K562 (cell line): ENCODE data around the gene SLC6A6. TPM values are rescaled to one million over a fixed set of nuclear protein-coding genes. Genes with fewer than 3 reads are reported as not detected.

ENCODE experiments used
- ATF3 ChIP-seq, 2 experiments: fragments of 450-650 bp in 1 of 2; sonication (generic) in 1 of 2; formaldehyde crosslinking in 1 of 2; IDR thresholded peaks in 1 of 2; conservative IDR thresholded peaks in 1 of 2; 2 replicates each; pipeline versions ENCODE4 v1.6.1 to v1.8.1; 2016 to 2023; ENCODE audit warnings: mild to moderate bottlenecking in 2 of 2, moderate library complexity in 2 of 2, inconsistent platforms in 1 of 2, missing genetic modification reagents in 1 of 2
- BCOR ChIP-seq: fragments of 450-650 bp; IDR thresholded peaks from 2 replicates; pipeline ENCODE4 v1.6.1; 2016
- FOXA3 ChIP-seq, 2 experiments: fragments of 450-650 bp in 1 of 2; sonication (generic) in 1 of 2; formaldehyde crosslinking; IDR thresholded peaks in 1 of 2; conservative IDR thresholded peaks in 1 of 2; 2 replicates each; pipeline versions ENCODE4 v1.4.0 to v1.8.0; 2020 to 2022; ENCODE audit warnings: mild to moderate bottlenecking in 2 of 2, missing genetic modification reagents in 1 of 2
- KDM1A ChIP-seq, 2 experiments: fragments of 450-650 bp; IDR thresholded peaks; 2 replicates each; pipeline ENCODE4 v1.6.1; 2016; ENCODE audit warnings: mild to moderate bottlenecking in 2 of 2
- LEF1 ChIP-seq: fragments of 450-650 bp; IDR thresholded peaks from 2 replicates; pipeline ENCODE4 v1.6.1; 2016; ENCODE audit warnings: mild to moderate bottlenecking
- SIRT6 ChIP-seq: IDR thresholded peaks from one replicate; pipeline ENCODE4 v1.6.1; 2012; ENCODE audit warnings: low read depth, mild to moderate bottlenecking, control low read depth, inconsistent platforms, low read length, moderate library complexity
- polyA plus RNA-seq, 8 experiments: library from polyadenylated mRNA; depleted of rRNA in 4 of 8; stranded (reverse) in 5 of 8; unstranded in 3 of 8; fragments of >200 nt; fragmentation: Nextera tagmentation in 2 of 8; fragmentation: Illumina TruSeq in 1 of 8; extraction: Ambion mirVana in 2 of 8; extraction: Trizol in 1 of 8; gene quantifications; 2 replicates each; pipeline versions ENCODE4 v1.2.1 to v1.2.3, GENCODE V29; 2011 to 2014; ENCODE audit warnings: inconsistent platforms in 1 of 8, missing spikeins in 1 of 8
- total RNA-seq, 7 experiments: library from RNA; depleted of rRNA in 6 of 7; stranded (reverse); fragments of >200 nt in 6 of 7; fragmentation: Illumina TruSeq in 2 of 7; extraction: Trizol in 2 of 7; gene quantifications; 2 replicates each; pipeline versions ENCODE4 v1.2.1 to v1.2.3, GENCODE V29; 2011 to 2021; ENCODE audit warnings: low replicate concordance in 1 of 7
- TF ChIP-seq, protein P1 (sequence below), 2 experiments: fragments of 450-650 bp; IDR thresholded peaks; 2 replicates each; pipeline ENCODE4 v1.6.1; 2018; ENCODE audit warnings: mild to moderate bottlenecking in 2 of 2, low read depth in 1 of 2; ENCODE audit not compliant: partially characterized antibody in 2 of 2
- TF ChIP-seq, protein P2 (sequence below), 2 experiments: fragments of 450-650 bp; IDR thresholded peaks; 2 replicates each; pipeline ENCODE4 v1.6.1; 2016; ENCODE audit warnings: mild to moderate bottlenecking in 2 of 2, borderline replicate concordance in 1 of 2, low read depth in 1 of 2, moderate library complexity in 1 of 2
- TF ChIP-seq, protein P3 (sequence below), 2 experiments: IDR thresholded peaks in 1 of 2; conservative IDR thresholded peaks in 1 of 2; 2 replicates each; pipeline ENCODE4 v1.6.1; 2016; ENCODE audit warnings: low read depth in 2 of 2, mild to moderate bottlenecking in 1 of 2, missing compliant biosample characterization in 1 of 2, missing genetic modification characterization in 1 of 2, moderate library complexity in 1 of 2

SLC6A6 gene
- total and polyA plus RNA-seq, 9 of the 15 experiments (the other 6 are each of a cell fraction or from before 2014, with no cell fraction given): 12.3 to 203 (median 93.2) TPM

DNA sequence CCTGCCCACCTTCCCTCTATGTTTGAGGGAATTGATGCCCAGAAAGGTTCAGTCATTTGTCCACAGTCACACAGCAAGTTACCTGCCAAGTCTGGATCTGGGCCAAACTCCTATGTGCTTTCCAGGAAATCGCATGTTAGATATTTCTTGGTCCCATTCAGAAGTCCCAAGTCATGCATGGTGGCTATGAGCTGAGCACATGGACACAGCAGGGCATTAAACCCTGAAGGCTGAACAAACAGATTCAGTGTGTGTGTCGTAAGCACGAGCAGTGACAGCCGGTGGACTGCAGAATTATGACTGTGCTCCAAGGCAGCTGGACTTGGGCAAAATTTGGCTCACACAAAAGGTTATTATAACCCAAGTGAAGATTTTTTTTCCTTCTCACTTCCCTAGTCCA is 11.4 kb upstream of the SLC6A6 start (continued):
- TF ChIP-seq ATF3 (IDR thresholded peaks at IDR 0.05): peak; percentile 21; the same call in 1 of the 2 replicates
- peak; percentile 69; the same call in 1 of the 2 replicates for TF ChIP-seq ATF3 (CRISPR knock-in tag; conservative IDR thresholded peaks at IDR 0.05)
- no peak for TF ChIP-seq SIRT6
- TF ChIP-seq BCOR: peak; percentile 95
- TF ChIP-seq, protein P1, sequence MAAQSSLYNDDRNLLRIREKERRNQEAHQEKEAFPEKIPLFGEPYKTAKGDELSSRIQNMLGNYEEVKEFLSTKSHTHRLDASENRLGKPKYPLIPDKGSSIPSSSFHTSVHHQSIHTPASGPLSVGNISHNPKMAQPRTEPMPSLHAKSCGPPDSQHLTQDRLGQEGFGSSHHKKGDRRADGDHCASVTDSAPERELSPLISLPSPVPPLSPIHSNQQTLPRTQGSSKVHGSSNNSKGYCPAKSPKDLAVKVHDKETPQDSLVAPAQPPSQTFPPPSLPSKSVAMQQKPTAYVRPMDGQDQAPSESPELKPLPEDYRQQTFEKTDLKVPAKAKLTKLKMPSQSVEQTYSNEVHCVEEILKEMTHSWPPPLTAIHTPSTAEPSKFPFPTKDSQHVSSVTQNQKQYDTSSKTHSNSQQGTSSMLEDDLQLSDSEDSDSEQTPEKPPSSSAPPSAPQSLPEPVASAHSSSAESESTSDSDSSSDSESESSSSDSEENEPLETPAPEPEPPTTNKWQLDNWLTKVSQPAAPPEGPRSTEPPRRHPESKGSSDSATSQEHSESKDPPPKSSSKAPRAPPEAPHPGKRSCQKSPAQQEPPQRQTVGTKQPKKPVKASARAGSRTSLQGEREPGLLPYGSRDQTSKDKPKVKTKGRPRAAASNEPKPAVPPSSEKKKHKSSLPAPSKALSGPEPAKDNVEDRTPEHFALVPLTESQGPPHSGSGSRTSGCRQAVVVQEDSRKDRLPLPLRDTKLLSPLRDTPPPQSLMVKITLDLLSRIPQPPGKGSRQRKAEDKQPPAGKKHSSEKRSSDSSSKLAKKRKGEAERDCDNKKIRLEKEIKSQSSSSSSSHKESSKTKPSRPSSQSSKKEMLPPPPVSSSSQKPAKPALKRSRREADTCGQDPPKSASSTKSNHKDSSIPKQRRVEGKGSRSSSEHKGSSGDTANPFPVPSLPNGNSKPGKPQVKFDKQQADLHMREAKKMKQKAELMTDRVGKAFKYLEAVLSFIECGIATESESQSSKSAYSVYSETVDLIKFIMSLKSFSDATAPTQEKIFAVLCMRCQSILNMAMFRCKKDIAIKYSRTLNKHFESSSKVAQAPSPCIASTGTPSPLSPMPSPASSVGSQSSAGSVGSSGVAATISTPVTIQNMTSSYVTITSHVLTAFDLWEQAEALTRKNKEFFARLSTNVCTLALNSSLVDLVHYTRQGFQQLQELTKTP (IDR thresholded peaks at IDR 0.05; ENCODE audit: low read depth in 1 of 2, partially characterized antibody in 2 of 2): peak in 1 of 2 experiments; percentile 48
- TF ChIP-seq, protein P2, sequence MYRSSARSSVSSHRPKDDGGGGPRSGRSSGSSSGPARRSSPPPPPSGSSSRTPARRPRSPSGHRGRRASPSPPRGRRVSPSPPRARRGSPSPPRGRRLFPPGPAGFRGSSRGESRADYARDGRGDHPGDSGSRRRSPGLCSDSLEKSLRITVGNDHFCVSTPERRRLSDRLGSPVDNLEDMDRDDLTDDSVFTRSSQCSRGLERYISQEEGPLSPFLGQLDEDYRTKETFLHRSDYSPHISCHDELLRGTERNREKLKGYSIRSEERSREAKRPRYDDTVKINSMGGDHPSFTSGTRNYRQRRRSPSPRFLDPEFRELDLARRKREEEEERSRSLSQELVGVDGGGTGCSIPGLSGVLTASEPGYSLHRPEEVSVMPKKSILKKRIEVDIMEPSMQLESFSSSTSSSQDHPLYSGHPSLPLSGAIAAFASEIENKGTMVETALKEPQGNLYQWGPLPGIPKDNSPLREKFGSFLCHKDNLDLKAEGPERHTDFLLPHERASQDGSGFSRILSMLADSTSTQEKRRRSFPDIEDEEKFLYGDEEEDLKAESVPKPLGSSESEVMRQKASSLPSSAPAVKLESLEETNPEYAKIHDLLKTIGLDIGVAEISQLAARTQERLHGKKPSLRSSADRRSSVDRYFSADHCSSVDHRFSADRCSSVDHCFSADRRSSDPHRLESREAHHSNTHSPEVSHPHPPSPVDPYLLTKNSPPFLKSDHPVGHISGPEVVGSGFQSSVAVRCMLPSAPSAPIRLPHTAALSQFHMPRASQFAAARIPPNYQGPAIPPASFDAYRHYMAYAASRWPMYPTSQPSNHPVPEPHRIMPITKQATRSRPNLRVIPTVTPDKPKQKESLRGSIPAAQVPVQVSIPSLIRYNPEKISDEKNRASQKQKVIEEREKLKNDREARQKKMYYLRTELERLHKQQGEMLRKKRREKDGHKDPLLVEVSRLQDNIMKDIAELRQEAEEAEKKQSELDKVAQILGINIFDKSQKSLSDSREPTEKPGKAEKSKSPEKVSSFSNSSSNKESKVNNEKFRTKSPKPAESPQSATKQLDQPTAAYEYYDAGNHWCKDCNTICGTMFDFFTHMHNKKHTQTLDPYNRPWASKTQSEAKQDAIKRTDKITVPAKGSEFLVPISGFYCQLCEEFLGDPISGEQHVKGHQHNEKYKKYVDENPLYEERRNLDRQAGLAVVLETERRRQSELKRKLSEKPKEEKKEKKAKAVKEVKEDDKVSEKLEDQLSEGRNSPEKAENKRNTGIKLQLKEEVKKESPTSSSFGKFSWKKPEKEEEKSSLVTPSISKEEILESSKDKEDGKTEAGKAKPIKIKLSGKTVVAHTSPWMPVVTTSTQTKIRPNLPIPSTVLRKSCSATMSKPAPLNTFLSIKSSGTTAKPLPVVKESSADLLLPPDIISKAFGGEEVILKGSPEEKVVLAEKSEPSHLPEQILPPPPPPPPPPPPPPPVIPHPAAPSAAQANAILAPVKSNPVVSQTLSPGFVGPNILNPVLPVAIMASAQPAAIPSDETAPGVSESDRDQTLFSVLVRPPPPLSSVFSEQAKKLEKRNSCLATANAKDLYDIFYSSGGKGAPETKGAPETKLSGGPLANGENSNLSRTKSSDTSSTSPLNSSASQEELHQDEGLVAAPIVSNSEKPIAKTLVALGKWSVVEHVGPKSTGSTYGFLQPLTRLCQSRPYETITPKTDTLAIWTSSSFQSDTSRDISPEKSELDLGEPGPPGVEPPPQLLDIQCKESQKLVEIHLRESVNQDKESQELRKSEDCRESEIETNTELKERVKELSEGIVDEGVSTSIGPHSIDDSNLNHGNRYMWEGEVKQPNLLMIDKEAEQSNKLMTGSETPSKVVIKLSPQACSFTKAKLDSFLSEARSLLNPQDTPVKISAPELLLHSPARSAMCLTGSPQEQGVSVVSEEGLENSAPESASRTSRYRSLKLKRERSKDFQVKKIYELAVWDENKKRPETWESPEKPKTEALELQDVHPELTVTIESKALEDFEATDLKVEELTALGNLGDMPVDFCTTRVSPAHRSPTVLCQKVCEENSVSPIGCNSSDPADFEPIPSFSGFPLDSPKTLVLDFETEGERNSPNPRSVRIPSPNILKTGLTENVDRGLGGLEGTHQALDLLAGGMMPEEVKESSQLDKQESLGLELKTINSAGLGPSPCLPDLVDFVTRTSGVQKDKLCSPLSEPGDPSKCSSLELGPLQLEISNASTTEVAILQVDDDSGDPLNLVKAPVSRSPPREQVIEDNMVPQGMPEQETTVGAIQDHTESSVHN (IDR thresholded peaks at IDR 0.05; ENCODE audit: borderline replicate concordance in 1 of 2, low read depth in 1 of 2): 0 out of 4 replicates have a peak, but pooled peaks of 1 of the 2 experiments have one; percentile 36
- TF ChIP-seq LEF1: no peak; the same call in 1 of the 2 replicates
- TF ChIP-seq FOXA3 (CRISPR knock-in tag; conservative IDR thresholded peaks at IDR 0.05 in 1 of 2, IDR thresholded peaks at IDR 0.05 in 1 of 2): peak in 1 of 2 experiments; percentile 57; a peak in 1 of 4 replicates
- peak; percentile 32 to 45; a peak in 1 of 4 replicates for TF ChIP-seq KDM1A (IDR thresholded peaks at IDR 0.05)
- TF ChIP-seq, protein P3, sequence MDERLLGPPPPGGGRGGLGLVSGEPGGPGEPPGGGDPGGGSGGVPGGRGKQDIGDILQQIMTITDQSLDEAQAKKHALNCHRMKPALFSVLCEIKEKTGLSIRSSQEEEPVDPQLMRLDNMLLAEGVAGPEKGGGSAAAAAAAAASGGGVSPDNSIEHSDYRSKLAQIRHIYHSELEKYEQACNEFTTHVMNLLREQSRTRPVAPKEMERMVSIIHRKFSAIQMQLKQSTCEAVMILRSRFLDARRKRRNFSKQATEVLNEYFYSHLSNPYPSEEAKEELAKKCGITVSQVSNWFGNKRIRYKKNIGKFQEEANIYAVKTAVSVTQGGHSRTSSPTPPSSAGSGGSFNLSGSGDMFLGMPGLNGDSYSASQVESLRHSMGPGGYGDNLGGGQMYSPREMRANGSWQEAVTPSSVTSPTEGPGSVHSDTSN (CRISPR knock-in tag; IDR thresholded peaks at IDR 0.05; ENCODE audit: low read depth): no peak
- TF ChIP-seq, protein P3 (tag; conservative IDR thresholded peaks at IDR 0.05; ENCODE audit: low read depth): peak; percentile 64
